NCI-H2171 (cell line): ENCODE data around the gene IRX5.

ENCODE experiments used
- DNase-seq: peaks from one replicate; lab custom pipeline; 2025; lab: John Stamatoyannopoulos, UW

The IRX5 gene

DNA sequence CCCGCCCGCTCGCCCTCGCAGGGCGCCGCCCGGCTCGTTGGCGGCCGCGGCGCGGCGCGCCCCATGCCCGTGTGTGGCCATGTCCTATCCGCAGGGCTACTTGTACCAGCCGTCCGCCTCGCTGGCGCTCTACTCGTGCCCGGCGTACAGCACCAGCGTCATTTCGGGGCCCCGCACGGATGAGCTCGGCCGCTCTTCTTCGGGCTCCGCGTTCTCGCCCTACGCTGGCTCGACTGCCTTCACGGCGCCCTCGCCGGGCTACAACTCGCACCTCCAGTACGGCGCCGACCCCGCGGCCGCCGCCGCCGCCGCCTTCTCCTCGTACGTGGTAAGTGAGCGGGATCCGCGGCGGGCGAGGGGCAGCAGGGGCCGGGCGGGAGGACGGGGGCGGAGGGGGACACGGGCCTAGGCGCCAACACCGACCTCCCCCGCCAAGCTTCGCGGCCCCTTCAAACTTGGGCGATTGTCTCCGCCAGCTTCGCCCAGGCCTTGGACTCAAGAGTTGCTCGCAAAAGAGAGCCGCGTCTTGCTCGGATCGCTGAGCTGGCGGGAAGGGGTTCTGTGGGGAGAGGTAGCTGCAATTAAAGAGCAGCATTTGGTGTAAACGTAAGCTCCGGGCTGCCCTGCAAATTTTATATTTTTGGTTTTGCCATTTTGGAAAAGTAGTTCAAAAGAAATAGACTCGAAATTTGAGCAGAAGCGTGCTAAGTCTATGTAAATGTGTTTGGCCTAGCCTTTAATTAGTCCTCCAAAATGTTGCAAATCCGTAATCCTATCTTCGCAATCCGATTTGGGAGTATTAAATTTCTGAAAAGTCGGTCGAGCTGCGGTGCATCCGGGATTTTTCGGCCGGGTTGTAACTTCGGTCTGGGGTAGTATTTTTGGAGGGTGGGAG, 702 bp downstream of the IRX5 start:
- DNase-seq = no peak

DNA sequence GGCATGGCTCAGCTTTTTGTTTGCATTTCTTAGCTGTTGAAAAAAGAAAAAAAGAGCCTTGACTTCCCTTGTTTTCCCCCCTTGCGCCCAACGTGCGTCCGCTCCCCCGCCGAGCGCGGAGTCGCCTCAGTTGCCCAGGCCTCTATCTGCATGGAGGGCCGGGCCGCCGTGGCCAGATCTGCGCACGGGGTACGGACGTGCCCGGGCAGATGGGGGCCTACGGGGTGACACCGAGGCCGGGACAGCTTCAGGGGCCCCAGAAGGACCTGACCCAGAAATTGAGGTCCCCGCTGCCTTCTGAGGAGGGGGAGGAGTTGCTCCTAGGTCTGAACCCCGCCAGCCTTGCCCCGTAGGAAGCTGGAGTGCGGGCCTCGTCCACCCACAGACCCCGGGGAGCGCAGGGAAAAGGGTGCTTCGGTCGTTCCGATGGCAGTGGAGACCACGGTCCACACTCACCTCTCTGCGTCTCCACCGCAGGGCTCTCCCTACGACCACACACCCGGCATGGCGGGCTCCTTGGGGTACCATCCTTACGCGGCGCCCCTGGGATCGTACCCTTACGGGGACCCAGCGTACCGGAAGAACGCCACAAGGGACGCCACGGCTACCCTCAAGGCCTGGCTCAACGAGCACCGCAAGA, 1.5 kb downstream of the IRX5 start:
- DNase-seq = no peak

DNA sequence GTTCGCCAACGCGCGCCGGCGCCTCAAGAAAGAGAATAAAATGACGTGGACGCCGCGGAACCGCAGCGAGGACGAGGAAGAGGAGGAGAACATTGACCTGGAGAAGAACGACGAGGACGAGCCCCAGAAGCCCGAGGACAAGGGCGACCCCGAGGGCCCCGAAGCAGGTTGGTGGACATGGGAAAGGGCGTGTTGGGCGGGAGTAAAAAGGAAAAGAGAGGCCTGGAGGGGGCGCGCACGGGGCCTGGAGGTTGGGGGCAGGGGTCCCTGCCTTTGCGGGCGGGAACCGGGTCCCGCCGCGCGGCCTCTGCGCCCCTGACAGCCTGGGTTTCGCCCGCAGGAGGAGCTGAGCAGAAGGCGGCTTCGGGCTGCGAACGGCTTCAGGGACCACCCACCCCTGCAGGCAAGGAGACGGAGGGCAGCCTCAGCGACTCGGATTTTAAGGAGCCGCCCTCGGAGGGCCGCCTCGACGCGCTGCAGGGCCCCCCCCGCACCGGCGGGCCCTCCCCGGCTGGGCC, 2.1 kb downstream of the IRX5 start:
- no peak for DNase-seq

DNA sequence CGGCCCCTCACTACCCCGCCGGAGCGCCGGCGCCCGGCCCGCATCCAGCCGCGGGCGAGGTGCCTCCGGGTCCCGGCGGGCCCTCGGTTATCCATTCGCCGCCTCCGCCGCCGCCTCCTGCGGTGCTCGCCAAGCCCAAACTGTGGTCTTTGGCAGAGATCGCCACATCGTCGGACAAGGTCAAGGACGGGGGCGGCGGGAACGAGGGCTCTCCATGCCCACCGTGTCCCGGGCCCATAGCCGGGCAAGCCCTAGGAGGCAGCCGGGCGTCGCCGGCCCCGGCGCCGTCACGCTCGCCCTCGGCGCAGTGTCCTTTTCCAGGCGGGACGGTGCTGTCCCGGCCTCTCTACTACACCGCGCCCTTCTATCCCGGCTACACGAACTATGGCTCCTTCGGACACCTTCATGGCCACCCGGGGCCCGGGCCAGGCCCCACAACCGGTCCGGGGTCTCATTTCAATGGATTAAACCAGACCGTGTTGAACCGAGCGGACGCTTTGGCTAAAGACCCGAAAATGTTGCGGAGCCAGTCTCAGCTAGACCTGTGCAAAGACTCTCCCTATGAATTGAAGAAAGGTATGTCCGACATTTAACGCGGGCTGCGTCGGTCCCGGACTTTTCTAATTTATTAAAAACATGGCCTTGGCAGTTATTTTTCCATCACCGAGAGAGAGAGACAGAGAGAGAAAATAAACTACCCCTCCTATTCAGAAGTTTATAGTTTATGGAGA, 2.8 kb downstream of the IRX5 start:
- no peak for DNase-seq

DNA sequence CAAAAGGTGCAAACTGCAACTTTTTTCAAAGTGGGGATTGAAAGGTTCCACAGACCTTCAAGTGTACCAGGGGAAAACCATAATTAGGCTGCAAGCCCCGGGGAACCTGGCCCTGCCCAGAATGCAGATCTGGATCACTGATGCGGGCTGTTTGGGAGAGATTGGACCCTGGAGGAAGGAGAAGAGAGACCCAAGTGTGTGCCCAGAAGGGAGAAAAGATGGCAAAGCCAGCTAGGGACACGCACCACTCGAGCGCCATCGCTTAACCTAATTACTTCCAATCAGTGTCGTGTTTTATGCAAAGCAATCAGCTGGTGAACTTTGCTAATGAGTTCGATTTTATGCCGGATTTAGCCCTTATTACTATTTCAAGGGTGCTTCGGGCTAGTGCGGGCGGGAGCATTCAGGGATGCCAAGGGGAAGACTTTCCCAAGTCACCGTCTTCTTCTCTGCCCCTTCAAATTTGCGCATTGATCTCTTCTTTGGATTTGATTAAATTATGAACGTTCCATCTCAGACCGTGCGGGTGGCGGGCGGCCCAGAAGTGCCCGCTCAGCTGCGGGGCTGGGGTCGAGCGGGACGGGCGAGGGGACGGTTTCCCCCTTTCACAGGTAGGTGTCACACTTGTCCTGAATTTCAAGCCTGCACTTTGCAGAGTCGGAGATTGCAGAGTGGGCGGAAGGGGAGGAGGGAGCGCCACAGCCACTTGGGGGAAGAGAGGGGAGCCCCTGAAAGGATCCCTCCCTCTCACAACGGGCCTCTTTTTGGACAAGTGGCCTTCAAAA, 4.0 kb downstream of the IRX5 start:
- no peak for DNase-seq

DNA sequence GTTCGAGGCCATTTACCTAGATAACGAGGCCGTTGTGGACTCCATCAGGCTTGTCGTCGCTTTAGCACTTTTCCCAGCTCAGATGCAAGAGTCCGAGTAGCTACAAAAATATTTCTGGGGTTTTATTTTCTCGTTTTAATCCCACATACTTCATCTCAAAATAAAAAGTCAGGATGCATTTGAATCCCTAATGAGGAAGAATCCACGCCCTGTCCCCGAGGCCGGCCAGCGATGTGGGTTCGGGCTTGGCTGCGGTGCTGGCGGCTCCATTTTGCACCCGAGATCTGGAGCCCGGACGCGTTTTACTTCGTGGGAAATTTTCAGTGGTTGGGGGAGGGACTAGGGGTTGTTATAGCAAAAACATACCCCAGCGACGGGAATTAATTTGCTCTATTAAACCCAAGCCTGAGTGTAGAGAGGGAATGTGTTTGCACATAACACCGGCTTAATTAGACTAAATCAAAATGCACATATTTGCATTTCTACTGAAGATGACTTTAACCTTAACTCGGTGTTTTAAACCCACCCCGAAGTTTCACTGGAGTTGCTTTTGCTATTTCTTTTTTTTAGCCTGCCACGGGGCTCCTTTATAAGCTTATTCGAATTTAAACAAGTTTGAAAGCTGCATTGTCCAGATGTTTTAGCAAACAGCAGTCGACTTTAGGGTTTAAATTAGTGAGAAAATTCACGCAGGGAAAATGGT, 4.8 kb downstream of the IRX5 start:
- DNase-seq = no peak

DNA sequence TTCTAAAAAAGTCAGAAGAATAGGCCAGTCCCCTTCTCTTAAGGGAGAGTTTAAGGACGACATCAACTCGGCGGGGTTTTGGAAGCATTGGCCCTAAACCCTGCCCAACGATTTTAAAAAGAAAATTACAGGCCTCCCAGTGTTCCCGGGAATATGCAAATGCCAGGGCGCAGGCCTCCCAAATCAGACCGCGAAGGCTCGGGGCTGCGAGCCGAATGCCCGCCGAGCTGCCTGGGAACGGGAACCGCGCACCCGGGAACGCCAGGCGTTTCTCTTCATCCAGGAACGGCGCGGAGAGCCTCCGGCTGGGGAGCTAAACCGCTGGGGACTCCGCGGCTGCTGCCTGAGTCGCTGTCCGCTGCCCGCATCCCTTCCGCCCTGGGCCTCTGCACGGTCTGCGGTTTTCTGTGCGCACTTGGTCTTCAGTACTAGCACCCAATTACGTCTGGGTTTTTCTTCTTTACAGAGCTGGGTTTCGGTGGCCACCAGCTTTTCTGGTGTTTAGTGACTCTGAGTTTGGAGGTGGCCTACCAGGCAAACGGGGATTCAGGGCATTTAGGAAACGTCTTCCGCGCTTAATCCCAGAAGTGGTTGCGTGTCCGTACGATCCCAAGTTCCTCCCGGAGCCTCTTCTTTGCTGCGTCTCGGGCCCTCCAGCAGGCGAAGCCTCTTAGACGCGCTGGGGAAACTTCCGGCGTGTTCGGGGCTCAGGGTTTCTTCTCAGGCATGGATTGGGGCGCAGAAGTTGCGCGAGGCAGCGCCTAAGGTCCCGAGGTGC, 5.7 kb downstream of the IRX5 start:
- no peak for DNase-seq

DNA sequence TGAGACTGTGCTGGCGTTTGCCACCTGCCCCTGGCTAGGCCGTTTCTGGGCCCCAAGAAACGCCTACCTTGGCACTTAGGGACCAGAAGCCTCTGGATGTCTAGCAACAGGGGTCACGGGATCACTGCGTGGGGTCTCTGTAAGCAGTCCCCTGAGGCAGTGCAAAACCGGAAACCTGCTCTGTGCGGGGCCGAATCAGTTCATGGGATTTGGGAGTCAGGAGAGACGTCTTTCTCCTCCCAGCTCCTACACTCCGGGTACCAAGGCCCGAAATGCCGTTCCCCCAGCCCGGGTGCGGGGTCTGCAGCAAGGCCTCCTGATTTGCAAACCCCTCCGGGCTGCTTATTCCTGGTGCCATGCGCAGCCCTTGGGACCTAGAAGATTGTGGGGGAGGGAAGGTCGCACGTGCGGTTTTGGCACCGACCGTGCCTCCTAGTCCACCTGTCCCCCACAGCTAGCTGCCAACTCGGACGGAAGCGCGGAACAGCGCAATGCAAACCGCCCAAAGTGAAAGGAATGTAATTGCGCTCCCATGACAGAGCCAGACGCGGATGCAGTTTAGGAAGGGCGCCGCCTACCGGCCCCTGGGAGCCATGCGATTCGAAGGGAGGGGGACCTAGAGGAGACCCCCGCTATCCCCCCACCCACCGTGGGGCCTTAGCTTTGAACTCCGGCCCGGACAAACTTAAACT, 6.5 kb downstream of the IRX5 start:
- no peak for DNase-seq

DNA sequence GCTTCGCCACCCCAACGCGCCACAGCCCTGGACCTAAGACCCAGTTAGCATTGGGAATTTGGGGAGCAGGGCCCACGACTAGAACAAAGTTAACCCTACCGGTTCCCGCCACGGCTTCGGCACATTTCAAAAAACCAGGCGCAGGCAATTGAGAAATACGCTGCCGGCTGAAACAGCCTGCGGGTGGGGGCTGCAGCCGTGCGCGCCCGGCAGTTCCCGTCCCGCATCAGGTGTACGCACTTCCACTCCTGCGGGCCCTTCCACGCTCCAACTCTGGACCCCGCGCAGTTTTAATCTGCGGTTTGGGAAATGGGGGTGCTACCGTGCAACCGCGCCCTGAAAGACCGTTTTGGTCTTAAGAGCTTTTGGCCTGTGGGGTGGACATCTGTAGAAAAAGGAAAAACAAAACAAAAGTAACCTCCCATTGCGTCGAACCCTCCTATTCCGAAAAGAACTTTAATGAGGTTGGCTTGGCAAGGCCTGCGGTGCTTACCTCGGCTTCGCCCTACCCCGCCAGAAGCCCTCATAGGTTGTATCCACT, 7.1 kb downstream of the IRX5 start:
- DNase-seq = no peak

DNA sequence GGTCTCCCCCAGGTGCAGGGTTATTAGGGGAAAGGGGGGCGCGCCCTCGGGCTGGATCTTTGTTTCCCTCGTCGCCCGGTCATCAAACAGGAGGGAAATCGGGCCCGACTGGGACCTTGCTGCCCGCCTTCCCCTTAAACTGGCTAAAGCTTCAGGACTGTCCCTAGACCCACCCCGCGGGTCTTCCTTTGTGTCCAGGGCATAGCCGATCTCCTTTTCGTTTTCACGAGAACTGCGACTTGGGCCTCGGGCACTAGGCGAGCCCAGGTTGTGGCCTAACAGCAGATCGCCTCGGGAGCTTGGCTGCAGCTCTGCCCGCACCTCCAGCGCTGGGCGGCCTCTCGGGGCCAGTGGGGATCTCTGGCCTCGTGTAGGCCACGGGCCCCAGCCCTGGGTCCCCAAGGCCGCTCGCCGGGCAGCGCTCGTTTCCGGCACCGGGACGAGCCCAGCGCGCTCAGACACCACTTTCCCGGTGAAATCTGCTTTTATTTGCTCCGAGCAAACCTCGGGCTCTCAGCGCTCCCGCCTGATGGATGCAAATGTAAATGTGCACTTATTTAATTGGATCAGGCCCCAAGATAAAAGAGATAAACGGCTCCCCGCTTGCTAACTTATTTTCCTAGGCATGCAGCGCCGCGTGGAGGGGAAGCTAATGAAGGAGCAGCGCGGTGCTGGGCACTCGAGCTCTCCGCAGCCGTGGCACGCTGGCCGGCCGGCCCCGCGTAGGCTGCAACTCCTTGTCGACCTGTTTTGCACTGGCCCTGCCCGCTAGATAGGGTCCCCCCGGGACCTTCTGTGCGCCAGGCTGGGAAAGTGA, 7.8 kb downstream of the IRX5 start:
- DNase-seq = no peak

DNA sequence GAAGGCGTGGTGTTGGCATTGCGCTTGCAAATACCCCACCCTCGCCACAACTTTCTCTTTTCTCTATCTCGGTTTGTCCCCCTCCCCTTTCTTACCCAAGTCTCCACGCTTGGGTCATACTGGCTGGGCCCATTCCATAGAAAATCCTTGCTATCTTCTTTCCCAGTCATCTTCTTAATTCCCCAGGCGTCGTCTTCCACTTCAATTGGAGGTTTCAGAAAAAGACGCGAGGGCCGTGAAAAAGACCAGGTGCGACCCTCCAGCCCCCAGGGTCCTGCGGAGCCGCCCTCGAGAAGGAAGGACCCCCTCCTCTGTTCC, 8.3 kb downstream of the IRX5 start:
- no peak for DNase-seq

DNA sequence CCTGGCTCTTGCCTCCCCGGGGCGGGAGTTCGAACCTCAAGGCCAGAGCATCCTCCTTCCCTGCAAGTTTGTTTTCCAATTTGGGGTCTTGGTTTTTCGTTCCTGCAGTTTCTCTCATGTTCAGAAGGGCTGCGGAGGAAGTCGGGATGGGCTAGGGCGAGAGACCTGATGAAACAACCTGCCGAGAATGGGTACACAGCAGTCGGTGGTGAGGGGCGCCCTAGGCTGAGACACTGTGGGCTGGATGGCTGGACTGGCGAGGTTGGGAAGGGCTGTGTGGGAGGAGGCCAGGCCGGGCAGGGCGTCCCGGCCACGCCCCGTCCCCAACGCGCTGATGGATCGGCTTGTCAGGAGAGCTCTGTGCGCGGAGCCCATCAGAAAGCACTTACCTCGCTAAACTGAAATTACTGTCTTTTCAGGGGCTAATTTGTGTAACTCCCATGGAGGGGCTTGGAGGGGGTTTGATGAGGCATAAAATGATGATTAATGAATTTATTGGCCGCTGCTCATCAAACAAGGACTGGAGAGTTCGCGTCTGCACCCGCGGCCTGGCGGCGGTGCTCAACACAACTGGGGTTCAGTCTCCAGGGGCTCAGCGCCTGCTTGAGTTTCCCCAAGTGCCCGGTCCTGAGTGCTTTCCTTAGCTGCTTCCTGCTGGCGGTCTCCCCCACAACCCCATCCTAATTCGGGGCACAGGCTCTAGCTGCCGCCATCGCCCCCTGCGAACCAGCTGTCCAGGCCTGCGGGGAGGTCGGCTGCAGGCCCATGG, 9.0 kb downstream of the IRX5 start:
- no peak for DNase-seq

DNA sequence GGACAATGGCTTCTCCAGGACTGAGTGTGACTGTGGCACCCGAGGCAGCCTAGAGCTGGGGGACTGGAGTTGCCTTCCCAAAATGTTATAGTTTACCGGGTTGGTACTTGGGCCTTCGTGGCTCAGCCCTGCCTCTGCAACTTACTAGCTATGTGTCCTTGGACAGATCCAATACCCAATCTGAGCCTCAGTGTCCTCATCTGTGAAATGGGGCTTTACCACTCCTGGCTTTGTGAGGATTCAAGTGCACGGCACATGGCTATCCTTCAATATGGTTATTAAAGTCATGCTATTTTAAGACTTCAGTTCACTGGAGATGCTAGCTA, 9.6 kb downstream of the IRX5 start:
- DNase-seq = no peak

DNA sequence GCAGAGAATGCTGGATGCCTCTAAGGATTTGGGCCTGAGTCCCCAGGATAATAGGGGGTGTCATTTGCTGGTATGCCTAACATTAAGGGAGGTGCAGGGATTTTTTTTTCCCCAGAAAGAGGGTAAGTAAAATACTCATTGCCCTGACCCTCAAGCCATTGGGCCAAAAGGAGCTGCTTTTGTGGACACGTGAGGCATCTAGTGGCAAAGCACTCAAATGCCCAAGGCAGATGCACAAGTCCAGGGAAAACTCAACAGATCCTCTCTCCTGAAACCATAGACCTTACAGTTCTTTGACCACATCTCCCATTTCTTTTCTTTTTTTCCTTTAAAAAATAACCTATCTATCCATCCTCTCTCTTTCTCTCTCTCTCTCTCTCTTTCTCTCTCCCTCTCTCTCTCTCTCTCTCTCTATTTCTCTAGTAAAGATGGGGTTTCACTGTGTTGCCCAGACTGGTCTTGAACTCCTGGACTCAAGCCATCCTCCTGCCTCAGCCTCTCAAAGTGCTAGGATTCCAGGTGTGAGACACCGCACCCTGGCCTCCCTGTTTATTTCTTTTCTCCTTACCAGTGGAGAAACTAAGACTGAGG, 11.8 kb downstream of the IRX5 start:
- no peak for DNase-seq

DNA sequence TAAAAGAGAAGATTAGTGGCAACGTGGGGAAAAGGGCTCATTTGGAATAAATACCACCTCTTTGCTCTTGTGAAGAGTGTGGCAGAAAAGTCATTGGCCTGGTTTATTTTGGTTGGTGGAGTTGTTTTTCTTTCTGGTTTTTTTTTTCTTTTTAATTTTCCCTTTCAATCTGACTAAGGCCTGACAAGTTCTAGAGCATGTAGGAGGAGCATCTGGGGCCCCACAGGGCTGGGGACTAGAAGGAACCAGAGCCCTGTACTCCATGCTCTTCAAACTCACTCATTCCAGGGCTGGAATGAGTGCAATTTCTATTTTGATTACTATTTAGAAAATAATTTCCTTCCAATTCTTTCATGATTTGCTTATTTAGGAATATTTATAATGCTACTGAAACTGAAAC, 13.3 kb downstream of the IRX5 start:
- DNase-seq = no peak

DNA sequence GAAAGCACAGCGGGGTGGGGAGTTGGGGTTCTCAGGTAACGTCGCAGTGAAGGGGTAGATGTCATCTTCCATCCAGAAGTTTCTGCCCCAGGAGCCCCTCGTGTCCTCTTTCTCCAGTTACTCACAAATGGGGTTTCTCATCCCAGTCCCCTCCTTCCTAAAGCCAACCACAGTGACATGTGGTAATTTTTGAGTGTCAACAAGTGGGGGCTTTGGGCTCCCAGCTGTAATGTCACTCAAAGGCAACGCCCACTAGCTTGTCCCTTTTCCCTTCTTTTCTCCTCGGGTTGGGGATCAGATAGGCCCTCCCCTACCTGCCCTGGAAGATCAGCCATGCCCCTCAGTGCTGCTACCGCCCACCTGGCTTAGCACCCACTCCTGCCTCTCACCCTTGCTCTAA, 14.4 kb downstream of the IRX5 start:
- no peak for DNase-seq

DNA sequence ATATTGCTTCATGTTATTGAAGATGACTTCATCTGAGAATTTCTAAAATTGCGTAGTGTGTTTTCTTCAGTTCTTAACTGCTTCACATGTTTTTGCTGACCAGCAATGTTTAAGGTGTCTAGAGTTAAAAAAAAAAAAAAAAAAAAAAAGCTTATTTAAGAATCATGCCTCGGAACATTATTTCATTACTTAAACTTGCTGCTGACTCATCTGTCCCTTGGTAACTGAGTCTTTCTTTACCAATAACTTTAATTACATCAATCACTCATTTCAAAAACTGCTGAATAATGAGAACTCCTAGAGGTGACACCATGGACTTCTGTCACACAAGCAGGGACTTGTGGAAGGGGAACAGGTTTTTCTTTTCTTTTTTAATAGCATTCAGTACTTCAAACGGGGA, 16.2 kb downstream of the IRX5 start:
- no peak for DNase-seq

DNA sequence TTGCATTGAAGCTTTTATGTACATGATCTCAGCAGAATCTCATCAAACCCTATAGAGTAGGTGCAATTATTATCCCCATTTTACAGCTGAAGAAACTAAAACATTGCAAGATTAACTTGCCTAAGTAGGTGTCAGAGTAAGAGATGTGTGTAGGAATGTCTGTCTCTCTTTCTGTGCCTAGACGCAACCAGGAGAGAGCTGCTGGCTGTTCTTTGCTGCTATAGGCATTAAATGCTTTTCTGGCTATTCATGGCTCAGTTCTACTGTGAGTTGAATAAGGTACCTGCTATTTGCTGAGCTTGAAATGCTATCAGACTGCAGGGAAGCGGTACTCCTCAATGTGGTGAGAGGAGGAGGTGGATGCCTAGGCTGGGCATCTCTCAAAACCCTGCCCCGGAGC, 17.0 kb downstream of the IRX5 start:
- DNase-seq = no peak
